H1 (cell line): ENCODE data around the gene FKBP10. TPM values are rescaled to one million over a fixed set of nuclear protein-coding genes. Genes with fewer than 3 reads are reported as not detected.

Experiments
- CTCF ChIA-PET: fragments of 300-600 bp; sonication (Branson Sonifier 250); formaldehyde crosslinking; loops from one replicate; lab custom pipeline; 2021; ENCODE audit not compliant: partially characterized antibody; lab: Charles Lee
- POLR2A ChIA-PET: fragments of 300-600 bp; sonication (Branson Sonifier 250); formaldehyde crosslinking; loops from one replicate; lab custom pipeline; 2021; ENCODE audit warnings: inconsistent platforms; ENCODE audit not compliant: partially characterized antibody; lab: Charles Lee
- DNase-seq, 2 experiments: peaks; one replicate each; pipeline versions ENCODE4 v3.0.0 to v3.0.0-alpha.2; 2010 to 2022; ENCODE audit warnings: low spot score in 2 of 2, low read depth in 1 of 2, mixed read lengths in 1 of 2
- FAIRE-seq: peaks from 2 replicates; lab custom pipeline; 2011; peaks lifted over from hg19 to GRCh38; lab: Jason Lieb, UNC
- H2AFZ ChIP-seq: 2 replicates; pipeline ENCODE4 v1.8.1; 2012; ENCODE audit warnings: low read length, inconsistent platforms
- H2AK5ac ChIP-seq: 2 replicates; pipeline ENCODE4 v1.6.1; 2013; ENCODE audit warnings: low read depth, low read length
- H2BK120ac ChIP-seq: replicated peaks from 2 replicates; pipeline ENCODE3; 2013; ENCODE audit warnings: low read depth, low read length, inconsistent platforms
- H2BK12ac ChIP-seq: 2 replicates; pipeline ENCODE4 v1.6.1; 2013; ENCODE audit warnings: low read depth, low read length
- H2BK15ac ChIP-seq: 2 replicates; pipeline ENCODE4 v1.6.1; 2013; ENCODE audit warnings: low read length
- H2BK20ac ChIP-seq: 2 replicates; pipeline ENCODE4 v1.6.1; 2013; ENCODE audit warnings: low read length
- H2BK5ac ChIP-seq: 2 replicates; pipeline ENCODE4 v1.6.1; 2013; ENCODE audit warnings: low read depth, low read length
- H3K14ac ChIP-seq: 2 replicates; pipeline ENCODE4 v1.6.1; 2013; ENCODE audit warnings: inconsistent platforms; ENCODE audit not compliant: insufficient read length
- H3K18ac ChIP-seq: 2 replicates; pipeline ENCODE4 v1.6.1; 2013; ENCODE audit warnings: low read length; ENCODE audit errors: extremely low read depth
- H3K23ac ChIP-seq: 2 replicates; pipeline ENCODE4 v1.6.1; 2013; ENCODE audit warnings: inconsistent platforms; ENCODE audit not compliant: insufficient read length
- H3K23me2 ChIP-seq: 2 replicates; pipeline ENCODE4 v1.6.1; 2013; ENCODE audit warnings: low read depth, low read length
- H3K27ac ChIP-seq: 2 replicates; pipeline ENCODE4 v1.6.1; 2011; ENCODE audit warnings: low read depth, low read length, inconsistent platforms
- H3K27me3 ChIP-seq, 4 experiments: replicated peaks in 1 of 4; 1 replicate in 1 of 4; 2 replicates in 3 of 4; pipeline versions ENCODE4 v1.6.1 to v1.8.1; 2011 to 2013; ENCODE audit warnings: low read length in 3 of 4, mild to moderate bottlenecking in 3 of 4, inconsistent platforms in 2 of 4, mixed read lengths in 2 of 4, moderate library complexity in 1 of 4; ENCODE audit not compliant: control insufficient read depth in 3 of 4, insufficient read depth in 3 of 4; ENCODE audit errors: extremely low read depth in 1 of 4
- H3K36me3 ChIP-seq, 4 experiments: 2 replicates each; pipeline versions ENCODE4 v1.6.1 to v1.8.1; 2011 to 2013; ENCODE audit warnings: mild to moderate bottlenecking in 4 of 4, low read length in 3 of 4, moderate library complexity in 2 of 4, control low read depth in 1 of 4, inconsistent platforms in 1 of 4; ENCODE audit not compliant: insufficient read depth in 4 of 4, control insufficient read depth in 2 of 4
- H3K4ac ChIP-seq: replicated peaks from 2 replicates; pipeline ENCODE3; 2013; ENCODE audit warnings: low read length, low read depth, mixed read lengths, inconsistent platforms; ENCODE audit not compliant: insufficient read length
- H3K4me1 ChIP-seq, 4 experiments: replicated peaks in 1 of 4; 1 replicate in 1 of 4; 2 replicates in 3 of 4; pipeline versions ENCODE4 v1.6.1 to v1.8.1; 2011 to 2013; ENCODE audit warnings: low read length in 3 of 4, inconsistent platforms in 2 of 4, mixed read lengths in 1 of 4; ENCODE audit not compliant: insufficient read depth in 4 of 4, control insufficient read depth in 3 of 4
- H3K4me2 ChIP-seq, 2 experiments: 2 replicates each; pipeline versions ENCODE4 v1.6.1 to v1.8.1; 2011 to 2013; ENCODE audit warnings: low read depth in 2 of 2, low read length in 2 of 2, control low read depth in 1 of 2, inconsistent platforms in 1 of 2, mild to moderate bottlenecking in 1 of 2; ENCODE audit not compliant: insufficient read depth in 1 of 2
- H3K4me3 ChIP-seq, 4 experiments: fragments of 200-600, 300-600 bp in 1 of 4; sonication (generic), shearing (Covaris generic), sonication (Bioruptor Twin) in 1 of 4; 2 replicates each; pipeline versions ENCODE4 v1.5.1 to v1.8.1; 2011 to 2016; ENCODE audit warnings: low read length in 4 of 4, low read depth in 3 of 4, control low read depth in 2 of 4, inconsistent platforms in 2 of 4, mild to moderate bottlenecking in 2 of 4, mixed read lengths in 1 of 4, moderate library complexity in 1 of 4; ENCODE audit not compliant: insufficient read depth in 2 of 4; ENCODE audit errors: extremely low read depth in 1 of 4
- H3K56ac ChIP-seq: replicated peaks from 2 replicates; pipeline ENCODE3; 2013; ENCODE audit warnings: low read depth, mild to moderate bottlenecking, mixed read lengths, low read length, inconsistent platforms; ENCODE audit not compliant: insufficient read length
- H3K79me1 ChIP-seq: 2 replicates; pipeline ENCODE4 v1.6.1; 2013; ENCODE audit warnings: low read depth, low read length, control low read depth
- H3K79me2 ChIP-seq, 2 experiments: 2 replicates each; pipeline versions ENCODE4 v1.6.1 to v1.8.1; 2012 to 2013; ENCODE audit warnings: low read length in 2 of 2, mild to moderate bottlenecking in 2 of 2, inconsistent platforms in 1 of 2; ENCODE audit not compliant: insufficient read depth in 2 of 2, control insufficient read depth in 1 of 2
- H3K9ac ChIP-seq, 4 experiments: replicated peaks in 1 of 4; 1 replicate in 1 of 4; 2 replicates in 3 of 4; pipeline versions ENCODE4 v1.6.1 to v1.8.1; 2011 to 2013; ENCODE audit warnings: low read depth in 3 of 4, low read length in 3 of 4, control low read depth in 2 of 4, mild to moderate bottlenecking in 2 of 4, moderate library complexity in 2 of 4, inconsistent platforms in 1 of 4; ENCODE audit errors: extremely low read depth in 1 of 4
- H3K9me3 ChIP-seq, 2 experiments: 2 replicates each; pipeline versions ENCODE4 v1.6.1 to v1.8.1; 2012 to 2013; ENCODE audit warnings: mild to moderate bottlenecking in 2 of 2, moderate library complexity in 2 of 2, control low read depth in 1 of 2, inconsistent platforms in 1 of 2, low read depth in 1 of 2, low read length in 1 of 2, mixed read lengths in 1 of 2; ENCODE audit not compliant: insufficient read depth in 2 of 2
- H4K20me1 ChIP-seq, 2 experiments: replicated peaks in 1 of 2; 2 replicates each; pipeline versions ENCODE3 to v1.8.1; 2011 to 2013; ENCODE audit warnings: inconsistent platforms in 2 of 2, low read length in 2 of 2, mild to moderate bottlenecking in 1 of 2; ENCODE audit not compliant: insufficient read depth in 2 of 2, control insufficient read depth in 1 of 2
- H4K5ac ChIP-seq: 2 replicates; pipeline ENCODE4 v1.6.1; 2013; ENCODE audit warnings: low read length, low read depth, mixed read lengths, inconsistent platforms; ENCODE audit not compliant: insufficient read length
- H4K8ac ChIP-seq: 2 replicates; pipeline ENCODE4 v1.8.0; 2013; ENCODE audit warnings: mild to moderate bottlenecking, moderate library complexity, low read length, inconsistent platforms; ENCODE audit not compliant: insufficient read depth; ENCODE audit errors: extremely low read depth
- H4K91ac ChIP-seq: replicated peaks from 2 replicates; pipeline ENCODE3; 2013; ENCODE audit warnings: low read length, mixed read lengths, inconsistent platforms; ENCODE audit not compliant: insufficient read length
- CREB1 ChIP-seq: IDR thresholded peaks from 2 replicates; pipeline ENCODE4 v1.6.1; 2012; ENCODE audit warnings: inconsistent platforms
- WGBS, 2 experiments: shearing (Covaris generic) in 1 of 2; methylation state at CpG; one replicate each; pipeline versions ENCODE4 v1.1.6 to v1.1.7; 2013 to 2015; ENCODE audit warnings: low lambda C conversion rate in 2 of 2, mixed read lengths in 2 of 2, inconsistent platforms in 1 of 2, low coverage in 1 of 2, missing lambda C conversion rate in 1 of 2; ENCODE audit not compliant: insufficient replicate concordance in 2 of 2, insufficient coverage in 1 of 2, insufficient read length in 1 of 2; ENCODE audit errors: extremely low coverage in 1 of 2, missing lambda C conversion rate in 1 of 2; 5-methylcytosine and 5-hydroxymethylcytosine counted together
- polyA plus RNA-seq, 7 experiments: library from polyadenylated mRNA; depleted of rRNA in 3 of 7; stranded (reverse) in 5 of 7; unstranded in 2 of 7; fragments of >200 nt in 5 of 7; fragments of 200-250 nt in 2 of 7; gene quantifications; 1 replicate in 5 of 7; 2 replicates in 1 of 7; 4 replicates in 1 of 7; pipeline versions ENCODE4 v1.2.1 to v1.2.3, GENCODE V29; 2011 to 2013; ENCODE audit warnings: missing spikeins in 2 of 7, mixed read lengths in 2 of 7
- total RNA-seq: library from RNA; stranded (reverse); fragmentation: NEBNext Ultra II Directional; extraction: Animal tissue kit (Norgen Biotek cat#: 25700); gene quantifications from 2 replicates; pipeline ENCODE4 v1.2.1, GENCODE V29; 2021
- TF ChIP-seq, protein P1 (sequence below): IDR thresholded peaks from 2 replicates; pipeline ENCODE4 v1.6.1; 2012; ENCODE audit warnings: inconsistent platforms

Gene FKBP10
- total and polyA plus RNA-seq, 2 of the 8 experiments (the other 6 are each of a cell fraction or from before 2014, with no cell fraction given) = 173 to 283 TPM

GRCh38 chr17:41810659-41811548, 1.9 kb upstream of the FKBP10 start:
- FAIRE-seq (no peak), DNase-seq (no peak)
- H3K14ac ChIP-seq = no peak overlapping the region
- H4K8ac ChIP-seq = peak overlapping the region; percentile 23; the same call in 1 of the 2 replicates
- H3K27ac ChIP-seq = no peak overlapping the region
- no peak overlapping the region for H2BK20ac ChIP-seq
- H3K9me3 ChIP-seq = peaks cover 0 to 4% of the 10 kb centered on the region in 2 experiments; a peak in 1 of 4 replicates
- no peak overlapping the region for H2AFZ ChIP-seq
- CTCF ChIA-PET = interaction anchor here (0.7 to 4.8 kb wide), 29 partner anchors 10 to 213 kb away, joined by 3 to 46 read pairs (median 5); partner anchors contain the start of genes JUP and KLHL11
- no peak overlapping the region for H2AK5ac ChIP-seq
- no peak overlapping the region for H4K5ac ChIP-seq
- H3K9ac ChIP-seq = peak overlapping the region in 3 of 4 experiments; percentile 66 to 72 (median 68); a peak in 5 of 7 replicates
- peak overlapping the region; percentile 93 for H3K18ac ChIP-seq
- H2BK12ac ChIP-seq = peak overlapping the region; percentile 84; the same call in 1 of the 2 replicates
- peaks cover 0 to 6% (median 3%) of the 10 kb centered on the region in 4 experiments; a peak in 4 of 7 replicates for H3K27me3 ChIP-seq
- H3K56ac ChIP-seq = no peak overlapping the region
- peaks cover 21% of the 10 kb centered on the region for H3K23me2 ChIP-seq
- peaks cover 16% of the 10 kb centered on the region for H3K79me1 ChIP-seq
- peaks cover 0 to 23% (median 7%) of the 10 kb centered on the region in 4 experiments; a peak in 6 of 7 replicates for H3K4me1 ChIP-seq
- WGBS, 2 experiments = 48% methylated on average over 27 of the region's 58 CpGs; no CpG with 5 or more reads in 1 of the 2 experiments
- no peak overlapping the region for H3K23ac ChIP-seq
- no peaks in the 10 kb centered on the region; a peak in 1 of 8 replicates for H3K36me3 ChIP-seq
- 0 out of 2 replicates have a peak overlapping the region, but pooled peaks have one; percentile 91 for H2BK5ac ChIP-seq
- POLR2A ChIA-PET = interaction anchor here (0.7 to 4.2 kb wide), 17 partner anchors 10 to 132 kb away, joined by 3 to 40 read pairs (median 5); partner anchors contain the start of genes EIF1, HAP1 and JUP
- no peak overlapping the region for H3K4ac ChIP-seq
- peaks cover 0 to 28% of the 10 kb centered on the region in 2 experiments; a peak in 2 of 4 replicates for H3K79me2 ChIP-seq
- H3K4me3 ChIP-seq = peak overlapping the region; percentile 70 to 94 (median 81)
- peak overlapping the region; percentile 94 to 95 for H3K4me2 ChIP-seq
- H2BK120ac ChIP-seq = no peak overlapping the region
- peak overlapping the region; percentile 81 for H2BK15ac ChIP-seq
- H4K91ac ChIP-seq = peak overlapping the region; percentile 27
- H4K20me1 ChIP-seq = peaks cover 0 to 11% of the 10 kb centered on the region in 2 experiments
- TF ChIP-seq, protein P1, sequence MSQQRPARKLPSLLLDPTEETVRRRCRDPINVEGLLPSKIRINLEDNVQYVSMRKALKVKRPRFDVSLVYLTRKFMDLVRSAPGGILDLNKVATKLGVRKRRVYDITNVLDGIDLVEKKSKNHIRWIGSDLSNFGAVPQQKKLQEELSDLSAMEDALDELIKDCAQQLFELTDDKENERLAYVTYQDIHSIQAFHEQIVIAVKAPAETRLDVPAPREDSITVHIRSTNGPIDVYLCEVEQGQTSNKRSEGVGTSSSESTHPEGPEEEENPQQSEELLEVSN = peak; percentile 55; the same call in 1 of the 2 replicates
- no peak for TF ChIP-seq CREB1
